Left renal cortex interstitium (tissue), 4 donors: ENCODE measurements around the gene MCEMP1. TPM values are rescaled to one million over a fixed set of nuclear protein-coding genes. Genes with fewer than 3 reads are reported as not detected.

ENCODE experiments used
- DNase-seq, 4 donors: peaks; one replicate each; pipeline ENCODE4 v3.0.0-alpha.2; 2013; ENCODE audit warnings: low read depth in 4 of 4, low spot score in 2 of 4, missing footprints in 1 of 4
- polyA plus RNA-seq, 4 donors: library from polyadenylated mRNA; unstranded; fragments of 120-200 nt; gene quantifications; one replicate each; pipeline ENCODE4 v1.2.1, GENCODE V29; 2013; ENCODE audit not compliant: insufficient read length in 4 of 4

MCEMP1 gene
- polyA plus RNA-seq, 4 donors: 0.21 to 0.36 TPM; not detected in 2

GRCh38 chr19:7718668-7719067 lies 41.8 kb downstream of the MCEMP1 start:
- no peak for DNase-seq

GRCh38 chr19:7720351-7720750 lies 43.5 kb downstream of the MCEMP1 start:
- no peak for DNase-seq

GRCh38 chr19:7722231-7722651 lies 45.4 kb downstream of the MCEMP1 start:
- no peak for DNase-seq

- no peak for DNase-seq
Measured at GRCh38 chr19:7725791-7726190, 48.9 kb downstream of the MCEMP1 start.

- DNase-seq: no peak
Measured at GRCh38 chr19:7729211-7729610, 52.3 kb downstream of the MCEMP1 start.

Other genes with a start within 250 kb of the MCEMP1 start
- gene PEX11G, start 188.1 kb upstream of the MCEMP1 start, polyA plus RNA-seq: 1 to 10 TPM; 5.8 to 9.2 (median 7.9) TPM
- gene ZNF358, start 161.0 kb upstream of the MCEMP1 start, polyA plus RNA-seq: 10 to 100 TPM; 33.2 to 76.0 (median 60.3) TPM
- gene MCOLN1, start 154.5 kb upstream of the MCEMP1 start, polyA plus RNA-seq: 10 to 100 TPM; 12.3 to 24.0 (median 18.8) TPM
- gene PNPLA6, start 141.4 kb upstream of the MCEMP1 start, polyA plus RNA-seq: 10 to 100 TPM; 30.6 to 59.3 (median 44.3) TPM
- gene CAMSAP3, start 81.2 kb upstream of the MCEMP1 start, polyA plus RNA-seq: 10 to 100 TPM; 12.3 to 30.3 (median 22.0) TPM
- 10 to 100 TPM; 31.4 to 47.9 (median 42.1) TPM for gene XAB2, start 47.5 kb upstream of the MCEMP1 start, polyA plus RNA-seq
- 100 to 1,000 TPM in 3 of 4 donors, 10 to 100 TPM in 1; 99.2 to 131 (median 118) TPM for gene PET100, start 47.3 kb upstream of the MCEMP1 start, polyA plus RNA-seq
- gene PCP2, start 43.4 kb upstream of the MCEMP1 start, polyA plus RNA-seq: 1 to 10 TPM in 3 of 4 donors, under 1 TPM in 1; 0.54 to 2.8 (median 1.5) TPM
- 10 to 100 TPM; 58.7 to 87.6 (median 73.3) TPM for gene STXBP2, start 40.0 kb upstream of the MCEMP1 start, polyA plus RNA-seq
- 1 to 10 TPM in 2 of 4 donors, under 1 TPM in 2; 0.71 to 2.7 (median 1.7) TPM for gene RETN, start 8.0 kb upstream of the MCEMP1 start, polyA plus RNA-seq
- 10 to 100 TPM; 42.7 to 97.1 (median 59.0) TPM for gene TRAPPC5, start 3.7 kb downstream of the MCEMP1 start, polyA plus RNA-seq
- gene FCER2, start 25.0 kb downstream of the MCEMP1 start, polyA plus RNA-seq: under 1 TPM; 0.27 to 0.45 (median 0.31) TPM
- gene CLEC4G, start 55.0 kb downstream of the MCEMP1 start, polyA plus RNA-seq: under 1 TPM in 1 of 4 donors, not detected in 3; 0.21 TPM
- 1 to 10 TPM in 3 of 4 donors, under 1 TPM in 1; 0.52 to 1.5 (median 1.4) TPM for gene CD209, start 70.4 kb downstream of the MCEMP1 start, polyA plus RNA-seq
- 1 to 10 TPM; 1.5 to 4.7 (median 3.3) TPM for gene CLEC4M, start 86.2 kb downstream of the MCEMP1 start, polyA plus RNA-seq
- 10 to 100 TPM; 15.1 to 19.9 (median 18.5) TPM for gene EVI5L, start 153.1 kb downstream of the MCEMP1 start, polyA plus RNA-seq
- 10 to 100 TPM in 1 of 4 donors, 1 to 10 TPM in 3; 3.7 to 12.5 (median 7.2) TPM for gene PRR36, start 197.3 kb downstream of the MCEMP1 start, polyA plus RNA-seq
- gene LRRC8E, start 211.4 kb downstream of the MCEMP1 start, polyA plus RNA-seq: 1 to 10 TPM; 2.3 to 2.6 (median 2.5) TPM
- 10 to 100 TPM; 21.3 to 46.6 (median 36.5) TPM for gene MAP2K7, start 226.8 kb downstream of the MCEMP1 start, polyA plus RNA-seq
- gene TGFBR3L, start 237.7 kb downstream of the MCEMP1 start, polyA plus RNA-seq: 1 to 10 TPM in 2 of 4 donors, under 1 TPM in 2; 0.38 to 1.3 (median 1.0) TPM
- gene SNAPC2, start 243.2 kb downstream of the MCEMP1 start, polyA plus RNA-seq: 10 to 100 TPM; 13.0 to 23.5 (median 18.2) TPM
- gene CTXN1, start 249.0 kb downstream of the MCEMP1 start, polyA plus RNA-seq: 10 to 100 TPM; 11.8 to 41.7 (median 28.4) TPM